SK-N-SH (cell line): ENCODE results near the gene DCAF16.

Experiments used
- CHD2 ChIP-seq: fragments of 150-350 bp; IDR thresholded peaks from 2 replicates; pipeline ENCODE4 v1.6.1; 2018; ENCODE audit warnings: low read length; ENCODE audit not compliant: partially characterized antibody
- EZH2phosphoT487 ChIP-seq: fragments of 200-600 bp; sonication (generic); IDR thresholded peaks from 2 replicates; pipeline ENCODE4 v1.6.1; 2017; ENCODE audit warnings: low read depth, mixed run types, mild to moderate bottlenecking, antibody characterized with exemption, moderate library complexity, borderline replicate concordance
- GABPA ChIP-seq: IDR thresholded peaks from 2 replicates; pipeline ENCODE4 v1.4.0; 2012; ENCODE audit warnings: low read depth, mild to moderate bottlenecking
- JUND ChIP-seq: IDR thresholded peaks from 2 replicates; pipeline ENCODE4 v1.4.0; 2012
- MXI1 ChIP-seq: IDR thresholded peaks from 2 replicates; pipeline ENCODE4 v1.6.1; 2012; ENCODE audit warnings: mild to moderate bottlenecking, low read depth, low read length, improper control_type of control experiment
- NFIC ChIP-seq: IDR thresholded peaks from 2 replicates; pipeline ENCODE4 v1.4.0; 2012; ENCODE audit warnings: borderline replicate concordance
- SIN3A ChIP-seq: IDR thresholded peaks from 2 replicates; pipeline ENCODE4 v1.6.1; 2012; ENCODE audit warnings: low read depth, mild to moderate bottlenecking, low read length, moderate library complexity, borderline replicate concordance
- TF ChIP-seq, protein P1 (sequence below): fragments of 200-600 bp; sonication (generic); IDR thresholded peaks from 2 replicates; pipeline ENCODE4 v1.6.1; 2017; ENCODE audit warnings: antibody characterized with exemption, mild to moderate bottlenecking, moderate library complexity
- TF ChIP-seq, protein P2 (sequence below): fragments of 150-350 bp; IDR thresholded peaks from 2 replicates; pipeline ENCODE4 v1.6.1; 2017; ENCODE audit warnings: antibody characterized with exemption, low read length, low read depth, borderline replicate concordance
- TF ChIP-seq, protein P3 (sequence below): IDR thresholded peaks from 2 replicates; pipeline ENCODE4 v1.4.0; 2012; ENCODE audit warnings: low read depth

DNA sequence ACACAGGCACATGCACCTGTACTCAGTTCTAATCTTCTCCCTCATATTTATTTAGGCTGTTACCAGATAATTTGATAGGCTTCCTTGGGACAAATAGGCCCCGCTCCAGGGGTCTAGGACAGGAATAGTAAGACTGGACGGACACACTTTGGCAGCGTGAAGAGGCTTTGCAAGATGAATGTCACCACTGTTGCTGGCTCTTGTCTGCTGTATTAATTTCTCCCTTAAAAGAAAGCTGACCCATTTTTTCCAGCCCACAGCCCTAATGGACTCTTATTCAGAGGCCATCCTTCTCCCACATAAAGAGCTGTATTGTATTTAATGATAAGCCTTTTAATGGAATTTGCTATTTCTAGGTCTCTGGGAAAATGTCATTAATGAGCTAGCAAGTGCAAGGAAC is 47.1 kb downstream of the DCAF16 start:
- TF ChIP-seq, protein P1, sequence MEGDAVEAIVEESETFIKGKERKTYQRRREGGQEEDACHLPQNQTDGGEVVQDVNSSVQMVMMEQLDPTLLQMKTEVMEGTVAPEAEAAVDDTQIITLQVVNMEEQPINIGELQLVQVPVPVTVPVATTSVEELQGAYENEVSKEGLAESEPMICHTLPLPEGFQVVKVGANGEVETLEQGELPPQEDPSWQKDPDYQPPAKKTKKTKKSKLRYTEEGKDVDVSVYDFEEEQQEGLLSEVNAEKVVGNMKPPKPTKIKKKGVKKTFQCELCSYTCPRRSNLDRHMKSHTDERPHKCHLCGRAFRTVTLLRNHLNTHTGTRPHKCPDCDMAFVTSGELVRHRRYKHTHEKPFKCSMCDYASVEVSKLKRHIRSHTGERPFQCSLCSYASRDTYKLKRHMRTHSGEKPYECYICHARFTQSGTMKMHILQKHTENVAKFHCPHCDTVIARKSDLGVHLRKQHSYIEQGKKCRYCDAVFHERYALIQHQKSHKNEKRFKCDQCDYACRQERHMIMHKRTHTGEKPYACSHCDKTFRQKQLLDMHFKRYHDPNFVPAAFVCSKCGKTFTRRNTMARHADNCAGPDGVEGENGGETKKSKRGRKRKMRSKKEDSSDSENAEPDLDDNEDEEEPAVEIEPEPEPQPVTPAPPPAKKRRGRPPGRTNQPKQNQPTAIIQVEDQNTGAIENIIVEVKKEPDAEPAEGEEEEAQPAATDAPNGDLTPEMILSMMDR = no peak
- TF ChIP-seq CHD2 (no peak), GABPA (no peak), JUND (no peak), EZH2phosphoT487 (no peak), NFIC (no peak), SIN3A (no peak), MXI1 (no peak)
- TF ChIP-seq, protein P2, sequence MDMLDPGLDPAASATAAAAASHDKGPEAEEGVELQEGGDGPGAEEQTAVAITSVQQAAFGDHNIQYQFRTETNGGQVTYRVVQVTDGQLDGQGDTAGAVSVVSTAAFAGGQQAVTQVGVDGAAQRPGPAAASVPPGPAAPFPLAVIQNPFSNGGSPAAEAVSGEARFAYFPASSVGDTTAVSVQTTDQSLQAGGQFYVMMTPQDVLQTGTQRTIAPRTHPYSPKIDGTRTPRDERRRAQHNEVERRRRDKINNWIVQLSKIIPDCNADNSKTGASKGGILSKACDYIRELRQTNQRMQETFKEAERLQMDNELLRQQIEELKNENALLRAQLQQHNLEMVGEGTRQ = no peak
- TF ChIP-seq, protein P3, sequence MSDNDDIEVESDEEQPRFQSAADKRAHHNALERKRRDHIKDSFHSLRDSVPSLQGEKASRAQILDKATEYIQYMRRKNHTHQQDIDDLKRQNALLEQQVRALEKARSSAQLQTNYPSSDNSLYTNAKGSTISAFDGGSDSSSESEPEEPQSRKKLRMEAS = no peak
